Upper lobe of right lung (tissue), 1 donor: ENCODE results near the gene H1-8. TPM values are rescaled to one million over a fixed set of nuclear protein-coding genes. Genes with fewer than 3 reads are reported as not detected.
A peak's percentile ranks its signal among the peaks of the same experiment; 100 is the strongest.

Source experiments
- ATAC-seq: fragments of 200-7000 bp; cut with Tn5 transposase; one replicate; pipeline ENCODE4 v1.9.1; 2020; ENCODE audit warnings: mild to moderate bottlenecking, moderate library complexity
- DNase-seq: peaks from one replicate; pipeline ENCODE4 v3.0.0-alpha.2; 2020
- H3K27ac ChIP-seq: fragments of 200-600 bp; one replicate; pipeline ENCODE4 v1.8.0; 2022
- H3K27me3 ChIP-seq: fragments of 200-600 bp; one replicate; pipeline ENCODE4 v1.8.0; 2022; ENCODE audit warnings: mild to moderate bottlenecking
- H3K36me3 ChIP-seq: fragments of 200-600 bp; one replicate; pipeline ENCODE4 v1.8.0; 2022
- H3K4me1 ChIP-seq: fragments of 200-600 bp; one replicate; pipeline ENCODE4 v1.8.0; 2022
- H3K4me3 ChIP-seq: fragments of 200-600 bp; one replicate; pipeline ENCODE4 v1.8.0; 2022; ENCODE audit warnings: mild to moderate bottlenecking
- H3K9me3 ChIP-seq: fragments of 200-600 bp; one replicate; pipeline ENCODE4 v1.8.0; 2022
- intact Hi-C: fragments of 100-400 bp; cut with DNase I; formaldehyde crosslinking; loops from one replicate; pipeline ENCODE4 v1.11.0; 2022
- total RNA-seq: library from RNA; stranded (reverse); fragmentation: NEBNext Ultra II Directional; extraction: Animal tissue kit (Norgen Biotek cat#: 25700); gene quantifications from one replicate; pipeline ENCODE4 v1.2.1, GENCODE V29; 2021
- TF ChIP-seq, protein P1 (sequence below): fragments of 200-600 bp; IDR thresholded peaks from one replicate; pipeline ENCODE4 v1.8.0; 2022; ENCODE audit warnings: antibody characterized with exemption
- donor health status: DM: no; HTN: yes; CAD: no; lungs with severe emphysema.

The H1-8 gene
- total RNA-seq, 1 donor from 2014 or later, result not detected

DNA sequence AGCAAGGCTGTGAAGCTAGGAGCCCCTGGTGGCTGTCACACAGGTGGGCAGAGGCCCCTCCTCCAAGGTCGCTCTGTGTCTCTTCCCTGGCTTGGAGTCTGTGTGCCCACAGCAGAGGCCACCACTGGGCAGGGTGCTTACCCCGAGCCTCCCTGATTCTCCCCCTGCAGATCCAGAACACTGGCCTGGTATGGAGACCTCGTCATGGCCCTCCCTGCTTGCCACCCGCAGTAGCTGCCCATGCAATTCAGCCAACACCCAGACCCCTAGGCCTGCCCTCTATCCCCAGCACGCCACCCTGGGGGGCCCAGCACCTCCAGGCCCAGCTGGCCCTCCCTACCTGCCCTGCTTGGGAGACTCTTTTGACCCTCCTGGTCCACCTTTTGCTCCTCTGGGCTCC, 20.0 kb upstream of the H1-8 start:
- no peaks in the 10 kb centered on the region for H3K4me1 ChIP-seq
- no peak for ATAC-seq
- no peak for DNase-seq
- no peaks in the 10 kb centered on the region for H3K36me3 ChIP-seq
- intact Hi-C loops, result no loop called here
- no peaks in the 10 kb centered on the region for H3K27me3 ChIP-seq
- TF ChIP-seq, protein P1, sequence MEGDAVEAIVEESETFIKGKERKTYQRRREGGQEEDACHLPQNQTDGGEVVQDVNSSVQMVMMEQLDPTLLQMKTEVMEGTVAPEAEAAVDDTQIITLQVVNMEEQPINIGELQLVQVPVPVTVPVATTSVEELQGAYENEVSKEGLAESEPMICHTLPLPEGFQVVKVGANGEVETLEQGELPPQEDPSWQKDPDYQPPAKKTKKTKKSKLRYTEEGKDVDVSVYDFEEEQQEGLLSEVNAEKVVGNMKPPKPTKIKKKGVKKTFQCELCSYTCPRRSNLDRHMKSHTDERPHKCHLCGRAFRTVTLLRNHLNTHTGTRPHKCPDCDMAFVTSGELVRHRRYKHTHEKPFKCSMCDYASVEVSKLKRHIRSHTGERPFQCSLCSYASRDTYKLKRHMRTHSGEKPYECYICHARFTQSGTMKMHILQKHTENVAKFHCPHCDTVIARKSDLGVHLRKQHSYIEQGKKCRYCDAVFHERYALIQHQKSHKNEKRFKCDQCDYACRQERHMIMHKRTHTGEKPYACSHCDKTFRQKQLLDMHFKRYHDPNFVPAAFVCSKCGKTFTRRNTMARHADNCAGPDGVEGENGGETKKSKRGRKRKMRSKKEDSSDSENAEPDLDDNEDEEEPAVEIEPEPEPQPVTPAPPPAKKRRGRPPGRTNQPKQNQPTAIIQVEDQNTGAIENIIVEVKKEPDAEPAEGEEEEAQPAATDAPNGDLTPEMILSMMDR, result no peak
- no peak overlapping the region for H3K27ac ChIP-seq
- H3K4me3 ChIP-seq, result no peak overlapping the region
- no peaks in the 10 kb centered on the region for H3K9me3 ChIP-seq

DNA sequence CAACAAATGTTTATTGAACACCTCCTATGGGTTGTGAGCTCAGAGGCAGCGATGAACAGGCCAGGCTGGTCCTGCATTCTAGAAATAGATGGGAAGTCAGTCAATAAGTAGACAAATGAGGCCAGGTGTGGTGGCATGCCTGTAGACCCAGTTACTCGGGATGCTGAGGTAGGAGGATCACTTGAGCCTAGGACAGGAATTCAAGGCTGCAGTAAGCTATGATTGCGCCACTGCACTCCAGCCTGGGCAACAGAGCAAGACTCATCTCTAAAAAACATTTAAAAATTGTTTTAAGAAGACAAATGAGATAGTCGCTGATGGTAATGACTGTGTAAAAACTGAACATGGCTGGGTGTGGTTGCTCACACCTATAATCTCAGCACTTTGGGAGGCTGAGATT, 18.9 kb upstream of the H1-8 start:
- Histone ChIP-seq H3K4me1 (no peaks in the 10 kb centered on the region), H3K27me3 (no peaks in the 10 kb centered on the region), H3K27ac (no peak overlapping the region), H3K9me3 (no peaks in the 10 kb centered on the region), H3K4me3 (no peak overlapping the region), H3K36me3 (no peaks in the 10 kb centered on the region)
- TF ChIP-seq, protein P1, result no peak
- no peak for DNase-seq
- ATAC-seq, result no peak
- intact Hi-C loops, result no loop called here

DNA sequence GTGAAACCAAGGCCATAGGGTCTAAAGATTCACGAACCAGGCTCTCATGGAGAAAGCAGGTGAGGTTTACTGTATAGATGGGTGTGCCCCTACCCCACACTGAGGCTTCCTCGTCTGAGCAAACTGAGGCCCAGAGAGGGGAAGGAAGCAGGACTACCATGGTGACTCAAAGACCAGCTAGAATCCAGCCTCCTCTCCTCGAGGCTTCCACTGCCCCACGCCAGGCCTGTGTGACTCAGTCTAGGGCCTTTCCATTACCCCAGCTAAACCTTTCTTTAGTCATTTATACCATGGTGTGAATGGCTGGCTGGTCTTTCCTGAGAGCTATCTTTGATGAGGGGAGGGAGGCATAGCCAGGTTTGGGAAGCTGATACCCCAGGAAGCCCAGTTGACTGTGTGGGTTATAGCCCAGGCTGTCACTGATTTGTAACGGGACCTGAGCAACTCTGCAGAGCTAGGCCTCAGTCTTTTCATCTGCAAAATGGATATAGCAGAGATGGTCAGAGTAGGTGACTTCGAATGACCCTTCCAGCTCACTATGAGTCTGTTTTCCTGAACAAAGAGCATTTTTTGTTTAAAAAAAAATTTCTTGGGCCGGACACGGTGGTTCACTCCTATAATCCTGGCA, 17.5 kb upstream of the H1-8 start:
- Histone ChIP-seq H3K9me3 (no peaks in the 10 kb centered on the region), H3K4me1 (no peaks in the 10 kb centered on the region), H3K27me3 (no peaks in the 10 kb centered on the region), H3K36me3 (no peaks in the 10 kb centered on the region), H3K27ac (no peak overlapping the region), H3K4me3 (no peak overlapping the region)
- ATAC-seq (no peak), DNase-seq (no peak)
- intact Hi-C loops, result no loop called here
- TF ChIP-seq, protein P1, result no peak

DNA sequence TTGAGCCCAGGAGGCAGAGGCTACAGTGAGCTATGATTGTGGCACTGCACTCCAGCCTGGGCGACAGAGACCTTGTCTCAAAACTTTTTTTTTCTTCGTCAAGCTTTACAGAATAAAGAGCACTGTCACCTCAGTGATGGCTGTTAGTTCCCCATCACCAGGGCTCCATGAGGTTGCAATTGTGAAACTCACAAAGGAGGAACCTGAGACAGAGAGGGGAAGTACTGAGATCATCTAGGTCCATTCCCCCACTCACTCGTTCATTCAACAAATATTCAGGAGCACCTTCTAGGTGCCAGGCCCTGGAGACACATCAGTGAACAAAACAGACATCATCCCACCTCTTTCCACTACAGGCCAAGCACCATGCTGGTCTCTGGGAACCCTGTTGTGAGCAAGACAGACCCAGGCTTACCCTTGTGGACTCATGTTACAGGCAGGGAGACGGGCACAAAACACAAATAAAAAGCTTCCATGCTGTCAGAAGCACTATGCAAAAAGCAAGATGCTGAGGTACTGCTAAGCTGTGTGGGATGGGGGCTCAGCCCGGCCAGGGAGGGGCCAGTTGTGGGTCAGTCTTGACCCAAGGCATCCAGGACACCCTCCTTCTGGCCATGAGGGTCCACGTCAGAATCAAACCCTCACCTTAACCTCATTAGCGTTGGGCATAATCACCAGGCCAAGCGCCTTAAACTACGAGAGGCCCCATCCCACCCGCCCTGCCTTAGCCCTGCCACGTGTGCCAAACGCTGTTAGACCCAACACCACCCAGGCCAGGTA, 16.7 kb upstream of the H1-8 start:
- no peaks in the 10 kb centered on the region for H3K9me3 ChIP-seq
- DNase-seq (no peak), ATAC-seq (peak; percentile 84)
- no peaks in the 10 kb centered on the region for H3K27me3 ChIP-seq
- no peak overlapping the region for H3K4me3 ChIP-seq
- no peaks in the 10 kb centered on the region for H3K36me3 ChIP-seq
- H3K27ac ChIP-seq, result no peak overlapping the region
- TF ChIP-seq, protein P1, result no peak
- no peaks in the 10 kb centered on the region for H3K4me1 ChIP-seq
- intact Hi-C loops, result no loop called here

DNA sequence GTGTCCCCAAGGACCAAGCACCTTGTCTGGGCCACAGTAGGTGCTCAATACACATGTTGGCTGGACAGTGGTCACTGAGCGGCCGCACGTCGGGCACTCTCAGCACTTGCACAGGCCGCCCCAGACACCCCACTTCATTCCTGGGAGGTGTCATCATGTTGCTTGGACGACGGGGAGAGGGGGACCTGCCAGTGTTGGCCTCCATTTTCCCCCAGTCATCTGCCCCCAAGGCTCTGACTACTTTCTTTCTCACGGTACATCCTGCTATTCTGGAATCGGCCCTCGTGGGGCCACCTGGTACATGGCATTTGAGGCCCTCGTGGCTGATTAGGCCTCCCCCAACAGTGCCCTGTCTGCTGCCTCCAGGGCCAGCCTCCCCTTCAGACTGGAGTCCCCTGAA, 15.7 kb upstream of the H1-8 start:
- Histone ChIP-seq H3K4me1 (no peaks in the 10 kb centered on the region), H3K27ac (no peak overlapping the region), H3K36me3 (no peaks in the 10 kb centered on the region), H3K9me3 (no peaks in the 10 kb centered on the region), H3K4me3 (no peak overlapping the region), H3K27me3 (no peaks in the 10 kb centered on the region)
- TF ChIP-seq, protein P1, result no peak
- DNase-seq (no peak), ATAC-seq (no peak)
- intact Hi-C loops, result no loop called here
